Upper lobe of left lung (tissue), 4 donors: ENCODE results near the gene EPPIN.

Experiments used
- POLR2AphosphoS5 ChIP-seq, 2 donors: sonication (generic); formaldehyde crosslinking; IDR thresholded peaks; one replicate each; pipeline ENCODE4 v1.5.1; 2017; ENCODE audit warnings: antibody characterized with exemption in 2 of 2
- TF ChIP-seq, protein P1 (sequence below), 6 experiments: fragments of 450-650 bp in 4 of 6; fragments of 200-600 bp in 2 of 6; sonication (generic) in 2 of 6; IDR thresholded peaks; one replicate each; pipeline ENCODE4 v1.5.1; 2016 to 2019; ENCODE audit warnings: antibody characterized with exemption in 6 of 6

DNA sequence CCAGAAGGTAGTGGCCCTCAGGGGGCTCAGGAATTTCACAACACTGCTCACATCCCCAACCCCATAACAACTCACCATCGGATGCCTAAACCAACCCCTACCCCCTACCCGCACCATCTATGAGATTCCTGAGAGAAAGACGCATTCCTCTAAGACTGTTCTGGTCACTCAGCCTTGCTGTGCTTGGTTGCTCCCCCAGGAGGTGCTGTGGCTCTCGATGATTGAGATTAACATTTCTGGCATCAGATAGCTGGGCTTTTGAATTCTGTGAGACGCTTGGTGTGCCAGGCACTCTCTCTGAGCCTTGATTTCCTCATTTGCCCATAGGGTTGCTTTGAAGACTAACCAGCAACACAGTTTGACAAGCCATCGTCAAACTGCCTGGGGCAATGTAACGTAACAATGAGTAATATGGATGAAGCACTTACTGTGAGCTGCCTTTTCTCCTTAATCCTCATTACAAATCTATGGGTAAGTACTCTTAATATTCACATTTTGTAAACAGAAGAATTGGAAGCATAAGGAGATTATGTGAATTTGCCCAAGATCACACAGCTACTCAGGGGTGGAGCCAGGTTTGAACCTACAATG is 8.9 kb downstream of the EPPIN start:
- TF ChIP-seq, protein P1, sequence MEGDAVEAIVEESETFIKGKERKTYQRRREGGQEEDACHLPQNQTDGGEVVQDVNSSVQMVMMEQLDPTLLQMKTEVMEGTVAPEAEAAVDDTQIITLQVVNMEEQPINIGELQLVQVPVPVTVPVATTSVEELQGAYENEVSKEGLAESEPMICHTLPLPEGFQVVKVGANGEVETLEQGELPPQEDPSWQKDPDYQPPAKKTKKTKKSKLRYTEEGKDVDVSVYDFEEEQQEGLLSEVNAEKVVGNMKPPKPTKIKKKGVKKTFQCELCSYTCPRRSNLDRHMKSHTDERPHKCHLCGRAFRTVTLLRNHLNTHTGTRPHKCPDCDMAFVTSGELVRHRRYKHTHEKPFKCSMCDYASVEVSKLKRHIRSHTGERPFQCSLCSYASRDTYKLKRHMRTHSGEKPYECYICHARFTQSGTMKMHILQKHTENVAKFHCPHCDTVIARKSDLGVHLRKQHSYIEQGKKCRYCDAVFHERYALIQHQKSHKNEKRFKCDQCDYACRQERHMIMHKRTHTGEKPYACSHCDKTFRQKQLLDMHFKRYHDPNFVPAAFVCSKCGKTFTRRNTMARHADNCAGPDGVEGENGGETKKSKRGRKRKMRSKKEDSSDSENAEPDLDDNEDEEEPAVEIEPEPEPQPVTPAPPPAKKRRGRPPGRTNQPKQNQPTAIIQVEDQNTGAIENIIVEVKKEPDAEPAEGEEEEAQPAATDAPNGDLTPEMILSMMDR (IDR thresholded peaks at IDR 0.05) = no peak
- no peak for TF ChIP-seq POLR2AphosphoS5 (IDR thresholded peaks at IDR 0.05)
